B cell (primary cell): ENCODE data around the gene SLC33A1. TPM values are rescaled to one million over a fixed set of nuclear protein-coding genes. Genes with fewer than 3 reads are reported as not detected.
"Not testable (repeated sequence)": the region's sequence is repeated elsewhere in the genome, so short reads cannot be mapped to it uniquely, and the experiment has no call there.

Source experiments
- ATAC-seq: fragments of 200-7000 bp; cut with Tn5 transposase; one replicate; pipeline ENCODE4 v1.10.0; 2021; ENCODE audit warnings: low read depth, mild to moderate bottlenecking, moderate number of reproducible peaks, moderate library complexity
- CTCF ChIA-PET: fragments of 350-600 bp; sonication (Branson Sonifier 250); formaldehyde crosslinking; loops from one replicate; lab custom pipeline; 2021; ENCODE audit warnings: antibody characterized with exemption, inconsistent platforms; lab: Charles Lee
- POLR2A ChIA-PET: fragments of 350-600 bp; sonication (Branson Sonifier 250); formaldehyde crosslinking; loops from one replicate; lab custom pipeline; 2021; ENCODE audit warnings: antibody characterized with exemption; lab: Charles Lee
- DNase-seq: peaks from one replicate; pipeline ENCODE4 v3.0.0; 2013
- H2AFZ ChIP-seq: 2 replicates; pipeline ENCODE4 v1.6.1; 2012; ENCODE audit warnings: mild to moderate bottlenecking, low read depth, low read length; ENCODE audit not compliant: insufficient read depth, poor library complexity, severe bottlenecking
- H3K27ac ChIP-seq, 2 donors: 1 replicate in 1 of 2; 2 replicates in 1 of 2; pipeline ENCODE4 v1.5.1; 2012 to 2013; ENCODE audit warnings: low read length in 2 of 2, mild to moderate bottlenecking in 2 of 2, moderate library complexity in 1 of 2
- H3K27me3 ChIP-seq, 4 experiments: fragments of 200-600 bp in 1 of 4; sonication (generic) in 1 of 4; replicated peaks in 1 of 4; 1 replicate in 2 of 4; 2 replicates in 2 of 4; pipeline versions ENCODE4 v1.6.1 to v1.7.0; 2013 to 2016; ENCODE audit warnings: low read length in 3 of 4, mild to moderate bottlenecking in 2 of 4, mixed read lengths in 1 of 4, moderate library complexity in 1 of 4; ENCODE audit not compliant: insufficient read depth in 4 of 4, control insufficient read depth in 3 of 4; ENCODE audit errors: control extremely low read depth in 1 of 4
- H3K36me3 ChIP-seq, 2 experiments: replicated peaks in 1 of 2; 1 replicate in 1 of 2; 2 replicates in 1 of 2; pipeline versions ENCODE4 v1.6.1 to v1.7.1; 2013; ENCODE audit warnings: low read length in 1 of 2; ENCODE audit not compliant: insufficient read depth in 2 of 2, control insufficient read depth in 1 of 2; ENCODE audit errors: control extremely low read depth in 1 of 2, extremely low read depth in 1 of 2
- H3K4me1 ChIP-seq, 2 donors: fragments of 200-600 bp in 1 of 2; sonication (generic) in 1 of 2; 1 replicate in 1 of 2; 2 replicates in 1 of 2; pipeline versions ENCODE4 v1.5.1 to v1.6.1; 2013 to 2017; ENCODE audit warnings: low read length in 2 of 2; ENCODE audit not compliant: control insufficient read depth in 2 of 2, insufficient read depth in 2 of 2
- H3K4me2 ChIP-seq: replicated peaks from 2 replicates; pipeline ENCODE3; 2012; ENCODE audit warnings: mild to moderate bottlenecking, low read depth, low read length; ENCODE audit not compliant: poor library complexity, severe bottlenecking
- H3K4me3 ChIP-seq, 5 experiments: fragments of 200-600 bp in 1 of 5; sonication (generic) in 1 of 5; 1 replicate in 3 of 5; 2 replicates in 2 of 5; pipeline versions ENCODE4 v1.5.1 to v1.7.0; 2011 to 2016; ENCODE audit warnings: low read length in 4 of 5, mild to moderate bottlenecking in 4 of 5, low read depth in 2 of 5, control low read depth in 1 of 5, moderate library complexity in 1 of 5; ENCODE audit not compliant: insufficient read depth in 1 of 5; ENCODE audit errors: control extremely low read depth in 1 of 5, extremely low read depth in 1 of 5
- H3K79me2 ChIP-seq: fragments of 200-600 bp; sonication (generic); one replicate; pipeline ENCODE4 v1.6.0; 2016; ENCODE audit warnings: low read length; ENCODE audit not compliant: control insufficient read depth, insufficient read depth
- H3K9ac ChIP-seq: fragments of 200-600 bp; sonication (generic); 2 replicates; pipeline ENCODE4 v1.6.1; 2017; ENCODE audit warnings: mild to moderate bottlenecking, low read length, moderate library complexity
- H3K9me3 ChIP-seq, 3 donors: one replicate each; pipeline versions ENCODE4 v1.6.1 to v1.7.1; 2013; ENCODE audit warnings: low read length in 2 of 3; ENCODE audit not compliant: control insufficient read depth in 2 of 3, insufficient read depth in 1 of 3; ENCODE audit errors: control extremely low read depth in 1 of 3
- H4K20me1 ChIP-seq: 2 replicates; pipeline ENCODE4 v1.6.0; 2012; ENCODE audit warnings: mild to moderate bottlenecking, low read length; ENCODE audit not compliant: insufficient read depth, control insufficient read depth, poor library complexity, severe bottlenecking
- H3K27ac Mint-ChIP-seq: one replicate; pipeline ENCODE4 v1.8.0; 2021; ENCODE audit warnings: mixed read lengths
- H3K27me3 Mint-ChIP-seq: one replicate; pipeline ENCODE4 v1.8.0; 2021; ENCODE audit warnings: mixed read lengths
- H3K4me1 Mint-ChIP-seq: one replicate; pipeline ENCODE4 v1.8.0; 2021; ENCODE audit warnings: mixed read lengths
- H3K4me3 Mint-ChIP-seq: one replicate; pipeline ENCODE4 v1.8.0; 2021; ENCODE audit warnings: mixed read lengths
- H3K9me3 Mint-ChIP-seq: one replicate; pipeline ENCODE4 v1.8.0; 2022; ENCODE audit warnings: mixed read lengths; ENCODE audit not compliant: insufficient read depth
- CTCF ChIP-seq: fragments of 200-600 bp; IDR thresholded peaks from one replicate; pipeline ENCODE4 v1.8.0; 2022; ENCODE audit warnings: antibody characterized with exemption, mild to moderate bottlenecking
- EZH2 ChIP-seq: IDR thresholded peaks from 2 replicates; pipeline ENCODE4 v1.6.1; 2012; ENCODE audit warnings: borderline replicate concordance, low read depth, mild to moderate bottlenecking, moderate library complexity, low read length; ENCODE audit not compliant: insufficient read depth, poor library complexity, severe bottlenecking
- WGBS: methylation state at CpG from one replicate; pipeline ENCODE4 v1.1.5; 2013; ENCODE audit warnings: missing lambda C conversion rate; ENCODE audit not compliant: insufficient coverage; 5-methylcytosine and 5-hydroxymethylcytosine counted together
- intact Hi-C: fragments of 100-400 bp; cut with micrococcal nuclease; formaldehyde crosslinking; loops from one replicate; pipeline ENCODE4 v1.10.0; 2022
- polyA plus RNA-seq: library from polyadenylated mRNA; depleted of rRNA; stranded (reverse); fragments of >200 nt; gene quantifications from 2 replicates; pipeline ENCODE4 v1.2.3, GENCODE V29; 2012
- total RNA-seq, 2 donors: library from RNA; stranded (reverse); fragments of 120-200 nt in 1 of 2; gene quantifications; 1 replicate in 1 of 2; 2 replicates in 1 of 2; pipeline versions ENCODE4 v1.2.3 to v1.2.4, GENCODE V29; 2013 to 2022

The SLC33A1 gene
- total and polyA plus RNA-seq, 2 donors (not counting 1 experiment from before 2014, with no cell fraction given), result 15.0 to 29.4 TPM

- Mint-ChIP-seq H3K27me3 (no peaks in the 10 kb centered on the region), H3K4me1 (peaks cover 33% of the 10 kb centered on the region), H3K9me3 (no peaks in the 10 kb centered on the region), H3K4me3 (no peak overlapping the region), H3K27ac (no peak overlapping the region)
- Histone ChIP-seq H3K4me3 (no peak overlapping the region), H3K9me3 (no peaks in the 10 kb centered on the region), H3K9ac (no peak overlapping the region), H3K27ac (no peak overlapping the region), H3K79me2 (peaks cover 75% of the 10 kb centered on the region), H4K20me1 (peaks cover 43% of the 10 kb centered on the region), H3K4me1 (no peaks in the 10 kb centered on the region), H3K4me2 (no peak overlapping the region), H3K27me3 (no peaks in the 10 kb centered on the region), H2AFZ (no peak overlapping the region), H3K36me3 (peaks cover 1 to 4% of the 10 kb centered on the region in 2 experiments)
- ChIA-PET CTCF (no interaction called here), POLR2A (no interaction called here)
- TF ChIP-seq EZH2, result no peak
- no peak for TF ChIP-seq CTCF
- WGBS, result no CpG with 5 or more reads among the region's 5 CpGs
- DNase-seq, result no peak
- intact Hi-C loops, result no loop called here
- ATAC-seq, result no peak
These were observed 35.0 kb upstream of the SLC33A1 start for GRCh38 chr3:155889212-155889611.

- Histone ChIP-seq H3K27ac (no peak overlapping the region), H3K79me2 (peaks cover 96% of the 10 kb centered on the region), H3K4me3 (no peak overlapping the region), H3K36me3 (no peaks in the 10 kb centered on the region), H3K4me2 (no peak overlapping the region), H3K4me1 (peaks cover 1 to 3% of the 10 kb centered on the region in 2 donors), H3K9ac (no peak overlapping the region), H3K9me3 (no peaks in the 10 kb centered on the region), H2AFZ (no peak overlapping the region), H4K20me1 (peaks cover 56% of the 10 kb centered on the region), H3K27me3 (no peaks in the 10 kb centered on the region)
- DNase-seq (no peak), ATAC-seq (no peak)
- TF ChIP-seq CTCF, result no peak
- TF ChIP-seq EZH2, result no peak
- WGBS, result no CpG with 5 or more reads among the region's 1 CpG
- ChIA-PET POLR2A (no interaction called here), CTCF (no interaction called here)
- intact Hi-C loops, result no loop called here
- no peak overlapping the region for H3K4me3 Mint-ChIP-seq
- H3K9me3 Mint-ChIP-seq, result no peaks in the 10 kb centered on the region
- no peak overlapping the region for H3K27ac Mint-ChIP-seq
- H3K27me3 Mint-ChIP-seq, result no peaks in the 10 kb centered on the region
- peaks cover 37% of the 10 kb centered on the region for H3K4me1 Mint-ChIP-seq
These were observed 32.7 kb upstream of the SLC33A1 start for GRCh38 chr3:155886915-155887314.

GRCh38 chr3:155886348-155886747 is 32.1 kb upstream of the SLC33A1 start:
- H3K27ac ChIP-seq, DNase-seq, H3K9me3 ChIP-seq, H2AFZ ChIP-seq, CTCF ChIA-PET, H3K27me3 Mint-ChIP-seq, H3K27ac Mint-ChIP-seq, H3K9me3 Mint-ChIP-seq, ATAC-seq, H3K9ac ChIP-seq, H3K4me1 ChIP-seq, POLR2A ChIA-PET, H3K27me3 ChIP-seq, H3K4me3 Mint-ChIP-seq, H3K4me2 ChIP-seq, H3K36me3 ChIP-seq, intact Hi-C loops, H3K4me3 ChIP-seq: not testable (repeated sequence)
- peaks cover 97% of the 10 kb centered on the region for H3K79me2 ChIP-seq
- WGBS, result 90% methylated on average over 1 of the region's 8 CpGs
- peaks cover 42% of the 10 kb centered on the region for H3K4me1 Mint-ChIP-seq
- H4K20me1 ChIP-seq, result peaks cover 62% of the 10 kb centered on the region
